ENCODE data around the gene TMEM231.
A peak's percentile ranks its signal among the peaks of the same experiment; 100 is the strongest.

Gene TMEM231

DNA sequence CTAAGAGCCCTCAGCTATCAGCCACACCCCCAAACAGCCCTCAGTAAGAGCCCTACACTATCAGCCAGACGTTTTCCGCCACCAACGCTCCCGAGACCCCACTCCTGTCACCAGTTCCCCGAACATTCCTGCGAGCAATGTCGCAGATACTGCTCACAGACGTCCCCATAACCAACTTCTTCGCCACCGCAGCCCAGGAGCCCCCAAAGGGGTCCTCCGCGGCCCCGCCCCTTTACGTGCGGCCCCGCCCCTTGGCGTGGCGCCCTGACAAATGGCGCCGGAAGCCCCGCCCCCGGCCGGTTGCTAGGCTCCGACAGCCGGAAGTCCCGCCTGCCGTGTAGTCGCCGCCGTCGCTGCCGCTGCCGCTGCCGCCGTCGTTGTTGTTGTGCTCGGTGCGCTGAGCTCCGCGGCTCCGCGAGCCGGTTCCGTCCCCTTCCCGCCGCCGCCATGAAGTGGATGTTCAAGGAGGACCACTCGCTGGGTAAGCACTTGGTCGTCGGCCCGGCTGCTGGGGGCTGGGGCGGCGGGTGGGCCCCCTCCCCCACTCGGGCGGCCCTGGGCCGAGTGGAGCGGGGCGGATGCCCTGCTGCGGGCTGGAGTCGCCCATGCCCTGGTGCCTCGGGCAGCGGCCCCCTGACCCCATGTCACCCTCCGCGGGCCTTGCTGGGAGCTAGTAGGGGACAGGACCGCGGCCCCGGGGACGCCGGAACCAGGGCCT, 10.1 kb upstream of the TMEM231 start, which contains the start of gene GABARAPL2:
Gene GABARAPL2 (plus strand): TSS at position 340 of the 718 bp plus-strand sequence. CDS start 108 bp downstream, at position 448.
- TF ChIP-seq, protein P1, sequence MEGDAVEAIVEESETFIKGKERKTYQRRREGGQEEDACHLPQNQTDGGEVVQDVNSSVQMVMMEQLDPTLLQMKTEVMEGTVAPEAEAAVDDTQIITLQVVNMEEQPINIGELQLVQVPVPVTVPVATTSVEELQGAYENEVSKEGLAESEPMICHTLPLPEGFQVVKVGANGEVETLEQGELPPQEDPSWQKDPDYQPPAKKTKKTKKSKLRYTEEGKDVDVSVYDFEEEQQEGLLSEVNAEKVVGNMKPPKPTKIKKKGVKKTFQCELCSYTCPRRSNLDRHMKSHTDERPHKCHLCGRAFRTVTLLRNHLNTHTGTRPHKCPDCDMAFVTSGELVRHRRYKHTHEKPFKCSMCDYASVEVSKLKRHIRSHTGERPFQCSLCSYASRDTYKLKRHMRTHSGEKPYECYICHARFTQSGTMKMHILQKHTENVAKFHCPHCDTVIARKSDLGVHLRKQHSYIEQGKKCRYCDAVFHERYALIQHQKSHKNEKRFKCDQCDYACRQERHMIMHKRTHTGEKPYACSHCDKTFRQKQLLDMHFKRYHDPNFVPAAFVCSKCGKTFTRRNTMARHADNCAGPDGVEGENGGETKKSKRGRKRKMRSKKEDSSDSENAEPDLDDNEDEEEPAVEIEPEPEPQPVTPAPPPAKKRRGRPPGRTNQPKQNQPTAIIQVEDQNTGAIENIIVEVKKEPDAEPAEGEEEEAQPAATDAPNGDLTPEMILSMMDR (conservative IDR thresholded peaks at IDR 0.05; ENCODE audit: low read length), result no peak
- peak within 1 kb of the TSS; percentile 91 for H3K4me3 ChIP-seq (ENCODE audit: low read length)
- peak; percentile 64 for DNase-seq (ENCODE audit: low read depth)

DNA sequence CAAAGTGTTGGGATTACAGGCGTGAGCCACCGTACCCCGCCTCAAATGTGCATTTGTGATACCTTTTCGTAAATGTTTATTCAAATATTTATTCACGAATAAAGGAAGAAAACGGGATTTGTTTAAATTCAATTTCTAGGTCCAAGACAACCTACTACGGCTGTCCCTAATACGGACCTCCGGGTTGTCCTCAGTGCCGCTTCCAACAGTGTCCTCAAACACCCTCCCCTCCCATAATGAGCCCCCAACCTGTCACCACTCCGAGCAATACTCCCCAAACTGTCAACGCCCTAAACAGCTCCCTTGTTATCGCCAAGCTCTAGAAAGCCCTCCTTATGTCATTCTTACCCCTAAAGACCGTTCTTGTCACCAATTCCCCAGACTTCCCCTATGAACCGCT, 9.6 kb upstream of the TMEM231 start:
- TF ChIP-seq, protein P1 (conservative IDR thresholded peaks at IDR 0.05; ENCODE audit: low read length), result no peak
- DNase-seq (ENCODE audit: low read depth), result no peak
- H3K4me3 ChIP-seq (ENCODE audit: low read length), result peak overlapping the region; percentile 91

DNA sequence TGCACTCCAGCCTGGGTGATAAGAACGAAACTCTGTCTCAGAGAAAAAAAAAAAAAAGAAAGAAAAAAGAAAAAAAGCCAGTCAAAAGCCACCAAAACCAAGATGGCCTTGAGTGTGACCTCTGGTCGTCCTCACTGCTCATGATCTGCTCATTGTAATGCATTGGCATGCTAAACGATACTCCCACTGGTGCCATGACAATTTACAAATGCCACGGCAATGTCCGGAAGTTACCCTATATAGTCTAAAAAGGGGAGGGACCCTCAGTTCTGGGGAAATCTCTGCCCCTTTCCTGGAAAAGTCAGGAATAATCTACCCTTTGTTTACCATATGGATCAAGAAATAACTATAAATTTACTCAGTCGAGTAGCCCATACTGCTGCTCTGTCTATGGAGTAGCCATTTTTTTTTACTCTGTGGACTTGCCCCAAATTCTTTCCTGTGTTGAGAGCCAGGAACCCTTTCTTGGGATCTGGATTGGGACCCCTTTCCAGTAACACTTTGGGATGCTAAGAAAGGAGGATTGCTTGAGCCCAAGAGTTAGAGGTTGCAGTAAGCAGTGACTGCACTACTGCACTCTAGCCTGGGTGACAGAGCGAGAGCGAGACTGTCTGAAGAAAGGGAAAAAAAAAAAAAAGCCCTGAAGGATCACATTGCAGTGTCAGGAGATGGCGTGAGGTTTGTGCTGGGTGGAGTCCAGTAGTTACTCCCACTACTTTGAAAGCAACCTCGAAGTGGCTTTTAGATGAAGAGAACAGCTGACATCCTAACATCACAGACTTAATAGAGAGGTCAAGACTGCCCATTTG, 3.7 kb upstream of the TMEM231 start:
- TF ChIP-seq, protein P1 (conservative IDR thresholded peaks at IDR 0.05; ENCODE audit: low read length), result no peak
- peak; percentile 42 for DNase-seq (ENCODE audit: low read depth)
- no peak overlapping the region for H3K4me3 ChIP-seq (ENCODE audit: low read length)

GRCh38 chr16:75558846-75559401, 2.9 kb upstream of the TMEM231 start:
- no peak overlapping the region for H3K4me3 ChIP-seq (ENCODE audit: low read length)
- DNase-seq (ENCODE audit: low read depth), result no peak
- TF ChIP-seq, protein P1 (conservative IDR thresholded peaks at IDR 0.05; ENCODE audit: low read length), result no peak

- no peak for DNase-seq (ENCODE audit: low read depth)
- TF ChIP-seq, protein P1 (conservative IDR thresholded peaks at IDR 0.05; ENCODE audit: low read length), result no peak
- H3K4me3 ChIP-seq (ENCODE audit: low read length), result peak overlapping the region; percentile 80
Measured at GRCh38 chr16:75556431-75556950, 439 bp upstream of the TMEM231 start.

GRCh38 chr16:75555213-75555706, 792 bp downstream of the TMEM231 start:
- DNase-seq (ENCODE audit: low read depth), result peak; percentile 86
- peak overlapping the region; percentile 80 for H3K4me3 ChIP-seq (ENCODE audit: low read length)
- TF ChIP-seq, protein P1 (conservative IDR thresholded peaks at IDR 0.05; ENCODE audit: low read length), result no peak; the same call in 1 of the 2 replicates

Measured in AG10803 (cell line).